ENCODE measurements around the gene OR51V1. TPM values are rescaled to one million over a fixed set of nuclear protein-coding genes. Genes with fewer than 3 reads are reported as not detected.

Gene OR51V1
- polyA plus RNA-seq, 1 donor, result not detected

Other genes with a start within 250 kb of the OR51V1 start
- gene OR51A2, start 245.0 kb downstream of the OR51V1 start, polyA plus RNA-seq, result not detected
- not detected for gene OR51L1, start 205.8 kb downstream of the OR51V1 start, polyA plus RNA-seq
- gene OR52J3, start 154.2 kb downstream of the OR51V1 start, polyA plus RNA-seq, result not detected
- not detected for gene OR52E2, start 141.1 kb downstream of the OR51V1 start, polyA plus RNA-seq
- not detected for gene OR52E1, start 131.1 kb downstream of the OR51V1 start, polyA plus RNA-seq
- gene OR52A5, start 62.3 kb downstream of the OR51V1 start, polyA plus RNA-seq, result not detected
- not detected for gene OR52A1, start 45.9 kb downstream of the OR51V1 start, polyA plus RNA-seq
- 175 TPM for gene HBB, start 26.4 kb upstream of the OR51V1 start, polyA plus RNA-seq
- gene HBD, start 33.8 kb upstream of the OR51V1 start, polyA plus RNA-seq, result 0.09 TPM
- 9.7 TPM for gene HBG1, start 49.2 kb upstream of the OR51V1 start, polyA plus RNA-seq
- 2,367 TPM for gene HBG2, start 54.1 kb upstream of the OR51V1 start, polyA plus RNA-seq
- gene HBE1, start 69.3 kb upstream of the OR51V1 start, polyA plus RNA-seq, result 5.6 TPM
- 0.07 TPM for gene OR51B4, start 101.3 kb upstream of the OR51V1 start, polyA plus RNA-seq
- gene OR51B2, start 123.6 kb upstream of the OR51V1 start, polyA plus RNA-seq, result not detected
- gene OR51B5, start 142.8 kb upstream of the OR51V1 start, polyA plus RNA-seq, result 0.30 TPM
- gene OR51B6, start 150.8 kb upstream of the OR51V1 start, polyA plus RNA-seq, result not detected
- not detected for gene OR51M1, start 183.1 kb upstream of the OR51V1 start, polyA plus RNA-seq
- not detected for gene OR51Q1, start 221.4 kb upstream of the OR51V1 start, polyA plus RNA-seq
- gene OR51I1, start 240.8 kb upstream of the OR51V1 start, polyA plus RNA-seq, result not detected
- gene OR51I2, start 248.6 kb upstream of the OR51V1 start, polyA plus RNA-seq, result not detected